H1 (cell line): ENCODE data around the gene ZNF581. TPM values are rescaled to one million over a fixed set of nuclear protein-coding genes. Genes with fewer than 3 reads are reported as not detected.

Source experiments
- CBX8 ChIP-seq: fragments of 300-800, 300-1000 bp; sonication (generic); IDR thresholded peaks from 2 replicates; pipeline ENCODE4 v1.7.1; 2016; ENCODE audit warnings: low read depth, low read length, borderline replicate concordance
- JUND ChIP-seq: IDR thresholded peaks from 2 replicates; pipeline ENCODE4 v1.6.1; 2011; ENCODE audit warnings: mild to moderate bottlenecking, improper control_type of control experiment, low read length
- RFX5 ChIP-seq: IDR thresholded peaks from 2 replicates; pipeline ENCODE4 v1.6.1; 2011; ENCODE audit warnings: low read depth, low read length, improper control_type of control experiment, borderline replicate concordance
- TBP ChIP-seq: IDR thresholded peaks from 2 replicates; pipeline ENCODE4 v1.6.1; 2011; ENCODE audit warnings: low read depth, low read length, improper control_type of control experiment
- polyA plus RNA-seq, 7 experiments: library from polyadenylated mRNA; depleted of rRNA in 3 of 7; stranded (reverse) in 5 of 7; unstranded in 2 of 7; fragments of >200 nt in 5 of 7; fragments of 200-250 nt in 2 of 7; gene quantifications; 1 replicate in 5 of 7; 2 replicates in 1 of 7; 4 replicates in 1 of 7; pipeline versions ENCODE4 v1.2.1 to v1.2.3, GENCODE V29; 2011 to 2013; ENCODE audit warnings: missing spikeins in 2 of 7, mixed read lengths in 2 of 7
- total RNA-seq: library from RNA; stranded (reverse); fragmentation: NEBNext Ultra II Directional; extraction: Animal tissue kit (Norgen Biotek cat#: 25700); gene quantifications from 2 replicates; pipeline ENCODE4 v1.2.1, GENCODE V29; 2021

Gene ZNF581
- total and polyA plus RNA-seq, 2 of the 8 experiments (the other 6 are each of a cell fraction or from before 2014, with no cell fraction given): 73.0 to 76.1 TPM

DNA sequence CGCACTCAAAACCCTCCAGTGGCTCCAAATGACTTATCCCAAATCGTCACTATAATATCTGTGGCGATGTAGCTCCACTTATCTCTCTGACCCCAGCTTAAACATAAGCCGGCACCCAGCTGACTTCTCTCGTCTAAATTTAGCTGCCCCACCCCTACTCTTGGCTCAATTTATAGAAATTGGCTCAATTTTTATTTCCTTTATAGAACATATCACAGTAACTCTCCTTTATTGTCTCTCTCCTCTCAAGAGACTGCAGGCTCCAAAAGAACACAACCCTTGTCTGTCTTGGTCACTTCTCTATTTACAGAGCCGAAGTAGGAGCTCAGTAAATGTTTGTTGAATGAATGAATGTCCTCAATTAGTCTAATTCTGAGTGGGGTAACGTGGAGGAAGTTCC is 19.9 kb upstream of the ZNF581 start (continued):
- TF ChIP-seq TBP: no peak
- TF ChIP-seq CBX8: no peak
- TF ChIP-seq RFX5: no peak
- TF ChIP-seq JUND: no peak
